Astrocyte of the cerebellum (primary cell): ENCODE results near the gene PTK6.

Experiments
- DNase-seq: peaks from one replicate; pipeline ENCODE4 v3.0.0-alpha.2; 2011; ENCODE audit warnings: low read depth
- H3K4me3 ChIP-seq: 2 replicates; pipeline ENCODE4 v1.5.1; 2011; ENCODE audit warnings: mild to moderate bottlenecking, low read depth, low read length, moderate library complexity
- in situ Hi-C: cut with HindIII; loops from 2 replicates; pipeline ENCODE4 v1.10.0; 2017; ENCODE audit warnings: low sequenced_read_pairs
- TF ChIP-seq, protein P1 (sequence below): IDR thresholded peaks from 2 replicates; pipeline ENCODE4 v1.5.1; 2012; ENCODE audit warnings: low read length, low read depth, moderate library complexity, mild to moderate bottlenecking; ENCODE audit errors: missing control alignments

PTK6 gene

GRCh38 chr20:63536997-63537524 lies at the start of gene PTK6:
Gene PTK6, minus strand, starts transcription at chr20:63537376. Its CDS starts 62 bp downstream, at chr20:63537314.
- peak within 1 kb of the TSS; percentile 12 for H3K4me3 ChIP-seq
- DNase-seq: no peak
- TF ChIP-seq, protein P1, sequence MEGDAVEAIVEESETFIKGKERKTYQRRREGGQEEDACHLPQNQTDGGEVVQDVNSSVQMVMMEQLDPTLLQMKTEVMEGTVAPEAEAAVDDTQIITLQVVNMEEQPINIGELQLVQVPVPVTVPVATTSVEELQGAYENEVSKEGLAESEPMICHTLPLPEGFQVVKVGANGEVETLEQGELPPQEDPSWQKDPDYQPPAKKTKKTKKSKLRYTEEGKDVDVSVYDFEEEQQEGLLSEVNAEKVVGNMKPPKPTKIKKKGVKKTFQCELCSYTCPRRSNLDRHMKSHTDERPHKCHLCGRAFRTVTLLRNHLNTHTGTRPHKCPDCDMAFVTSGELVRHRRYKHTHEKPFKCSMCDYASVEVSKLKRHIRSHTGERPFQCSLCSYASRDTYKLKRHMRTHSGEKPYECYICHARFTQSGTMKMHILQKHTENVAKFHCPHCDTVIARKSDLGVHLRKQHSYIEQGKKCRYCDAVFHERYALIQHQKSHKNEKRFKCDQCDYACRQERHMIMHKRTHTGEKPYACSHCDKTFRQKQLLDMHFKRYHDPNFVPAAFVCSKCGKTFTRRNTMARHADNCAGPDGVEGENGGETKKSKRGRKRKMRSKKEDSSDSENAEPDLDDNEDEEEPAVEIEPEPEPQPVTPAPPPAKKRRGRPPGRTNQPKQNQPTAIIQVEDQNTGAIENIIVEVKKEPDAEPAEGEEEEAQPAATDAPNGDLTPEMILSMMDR: no peak
- in situ Hi-C loops: loop anchor here (10.0 kb wide), 1 partner anchor 128 kb away; no protein-coding TSS in a partner anchor

GRCh38 chr20:63586797-63587196 lies 49.6 kb upstream of the PTK6 start:
- DNase-seq: no peak
- TF ChIP-seq, protein P1: no peak
- in situ Hi-C loops: no loop called here
- H3K4me3 ChIP-seq: no peak overlapping the region

- no peak for DNase-seq
- TF ChIP-seq, protein P1: no peak
- H3K4me3 ChIP-seq: no peak overlapping the region
- in situ Hi-C loops: no loop called here
These were observed 48.7 kb upstream of the PTK6 start for GRCh38 chr20:63585616-63586565.

DNA sequence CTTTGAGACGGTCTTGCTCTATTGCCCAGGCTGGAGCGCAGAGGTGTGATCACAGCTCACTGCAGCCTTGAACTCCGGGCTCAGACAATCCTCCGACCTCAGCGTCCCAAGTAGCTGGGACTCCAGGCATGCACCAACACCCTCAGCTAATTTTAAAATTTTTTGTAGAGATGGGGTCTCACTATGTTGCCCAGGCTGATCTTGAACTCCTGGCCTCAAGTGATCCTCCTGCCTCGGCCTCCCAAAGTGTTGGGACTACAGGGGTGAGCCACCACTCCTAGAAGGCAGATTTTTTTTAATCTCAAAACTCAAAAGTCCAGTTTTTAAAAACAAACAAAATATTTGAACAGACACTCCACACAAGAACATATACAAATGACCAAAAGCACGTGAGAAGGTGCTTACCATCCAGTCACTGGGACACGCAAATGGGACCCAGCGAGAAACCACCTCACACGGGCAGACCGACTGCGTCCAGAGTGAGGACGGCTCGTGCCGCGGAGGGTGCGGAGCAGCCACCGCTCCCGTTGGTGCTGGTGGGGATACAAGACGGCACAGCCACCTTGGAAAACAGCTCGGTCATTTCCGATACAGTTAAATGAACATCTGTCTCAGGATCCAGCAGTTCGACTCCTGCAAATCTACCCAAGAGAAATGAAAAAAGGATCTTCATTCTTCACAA lies 45.3 kb upstream of the PTK6 start:
- TF ChIP-seq, protein P1: no peak
- no peak for DNase-seq
- in situ Hi-C loops: no loop called here
- H3K4me3 ChIP-seq: no peak overlapping the region

GRCh38 chr20:63580796-63581461 lies 43.8 kb upstream of the PTK6 start:
- DNase-seq: no peak
- in situ Hi-C loops: no loop called here
- TF ChIP-seq, protein P1: peak; percentile 62
- no peak overlapping the region for H3K4me3 ChIP-seq
